ENCODE measurements around the gene IL22RA1.

- TF ChIP-seq CTCF (IDR thresholded peaks at IDR 0.05): no peak
- no peak for TF ChIP-seq POLR2A (IDR thresholded peaks at IDR 0.05)
- no peak for TF ChIP-seq POLR2AphosphoS5 (IDR thresholded peaks at IDR 0.05)
Observed at GRCh38 chr1:24117722-24118409, 25.1 kb downstream of the IL22RA1 start.
